ENCODE data around the gene WDR91. TPM values are rescaled to one million over a fixed set of nuclear protein-coding genes. Genes with fewer than 3 reads are reported as not detected.
A peak's percentile ranks its signal among the peaks of the same experiment; 100 is the strongest.

WDR91 gene
- total RNA-seq, 3 donors from 2014 or later, result 6.4 to 15.4 (median 10.1) TPM

DNA sequence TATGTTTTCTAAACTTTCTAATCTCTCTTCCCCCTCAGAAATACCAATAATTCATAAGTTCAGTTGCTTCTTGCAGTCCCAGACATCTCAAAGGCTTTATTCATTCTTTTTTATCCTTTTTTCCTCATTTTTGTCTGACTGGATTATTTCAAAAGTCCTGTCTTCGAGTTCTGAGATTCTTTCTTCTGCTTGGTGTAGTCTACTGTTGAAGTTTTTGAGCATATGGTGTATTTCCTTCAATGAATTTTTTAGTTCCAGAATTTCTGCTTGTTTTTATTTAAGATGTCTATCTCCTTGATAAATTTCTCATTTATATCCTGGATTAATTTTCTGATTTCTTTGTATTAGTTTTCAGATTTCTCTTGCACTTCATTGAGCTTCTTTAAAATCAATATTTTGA lies 55.0 kb downstream of the WDR91 start:
- H3K36me3 ChIP-seq (ENCODE audit: low read depth), result no peaks in the 10 kb centered on the region
- H3K9me3 ChIP-seq, result peaks cover 15% of the 10 kb centered on the region
- ATAC-seq (no peak), DNase-seq (no peak)
- no peak overlapping the region for H3K4me3 ChIP-seq
- intact Hi-C loops (cut with DNase I, micrococcal nuclease), result no loop called here
- TF ChIP-seq CTCF (IDR thresholded peaks at IDR 0.05), result no peak
- H3K4me1 ChIP-seq (ENCODE audit: low read depth), result no peaks in the 10 kb centered on the region

DNA sequence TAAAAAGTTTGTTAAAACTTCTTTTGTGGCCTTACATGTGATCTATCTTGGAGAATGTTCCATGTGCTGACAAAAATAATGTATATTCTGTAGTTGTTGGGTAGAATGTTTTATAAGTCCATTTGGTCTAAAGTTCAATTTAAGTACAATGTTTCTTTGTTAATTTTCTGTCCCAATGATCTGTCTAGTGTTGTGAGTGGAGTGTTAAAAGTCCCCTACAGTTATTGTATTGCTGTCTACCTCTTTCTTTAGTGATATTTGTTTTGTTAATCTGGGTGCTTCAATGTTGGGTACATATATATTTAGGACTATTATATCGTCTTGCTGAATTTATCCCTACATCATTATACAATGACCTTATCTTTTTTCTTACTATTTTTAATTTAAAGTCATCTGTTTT lies 56.6 kb downstream of the WDR91 start:
- H3K36me3 ChIP-seq (ENCODE audit: low read depth), result no peaks in the 10 kb centered on the region
- intact Hi-C loops (cut with DNase I, micrococcal nuclease), result no loop called here
- DNase-seq (no peak), ATAC-seq (no peak)
- peaks cover 15% of the 10 kb centered on the region for H3K9me3 ChIP-seq
- no peak overlapping the region for H3K4me3 ChIP-seq
- no peak for TF ChIP-seq CTCF (IDR thresholded peaks at IDR 0.05)
- H3K4me1 ChIP-seq (ENCODE audit: low read depth), result no peaks in the 10 kb centered on the region

DNA sequence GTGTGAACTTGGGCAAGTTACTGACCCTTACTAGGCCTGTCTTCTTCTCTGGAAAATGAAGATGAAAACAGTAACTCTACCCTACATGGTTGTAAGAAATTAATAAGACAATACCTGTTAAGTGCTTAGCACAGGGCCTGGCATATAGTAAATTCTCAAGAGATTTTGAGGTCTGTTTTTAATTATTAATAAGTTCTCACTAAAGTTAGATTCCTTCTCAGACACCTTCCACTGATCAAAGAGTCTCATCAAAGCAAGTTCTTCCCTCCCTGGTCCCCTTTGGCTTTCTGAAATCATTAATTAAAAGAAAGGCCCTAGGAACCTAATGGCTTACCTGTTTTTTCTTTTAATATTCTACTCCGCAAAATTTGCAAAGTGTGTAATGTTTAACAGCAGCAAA lies 58.9 kb downstream of the WDR91 start:
- Histone ChIP-seq H3K4me1 (ENCODE audit: low read depth) (no peaks in the 10 kb centered on the region), H3K9me3 (peaks cover 15% of the 10 kb centered on the region), H3K4me3 (no peak overlapping the region), H3K36me3 (ENCODE audit: low read depth) (no peaks in the 10 kb centered on the region)
- intact Hi-C loops (cut with DNase I, micrococcal nuclease), result no loop called here
- ATAC-seq (no peak), DNase-seq (no peak)
- TF ChIP-seq CTCF (IDR thresholded peaks at IDR 0.05), result no peak

GRCh38 chr7:135151533-135151932 lies 59.8 kb downstream of the WDR91 start:
- TF ChIP-seq CTCF (IDR thresholded peaks at IDR 0.05), result no peak
- no peaks in the 10 kb centered on the region for H3K36me3 ChIP-seq (ENCODE audit: low read depth)
- intact Hi-C loops (cut with DNase I, micrococcal nuclease), result no loop called here
- ATAC-seq (peak; percentile 5), DNase-seq (no peak)
- H3K4me3 ChIP-seq, result no peak overlapping the region
- H3K4me1 ChIP-seq (ENCODE audit: low read depth), result no peaks in the 10 kb centered on the region
- peaks cover 12% of the 10 kb centered on the region for H3K9me3 ChIP-seq

- DNase-seq, result no peak
- intact Hi-C loops (cut with DNase I, micrococcal nuclease), result no loop called here
- peaks cover 9% of the 10 kb centered on the region for H3K9me3 ChIP-seq
- no peak for TF ChIP-seq CTCF (IDR thresholded peaks at IDR 0.05)
- no peaks in the 10 kb centered on the region for H3K4me1 ChIP-seq (ENCODE audit: low read depth)
- ATAC-seq, result no peak
- H3K4me3 ChIP-seq, result no peak overlapping the region
- H3K36me3 ChIP-seq (ENCODE audit: low read depth), result no peaks in the 10 kb centered on the region
Measured at GRCh38 chr7:135151132-135151531, 60.2 kb downstream of the WDR91 start.

- no peak for ATAC-seq
- intact Hi-C loops (cut with DNase I, micrococcal nuclease), result no loop called here
- H3K4me1 ChIP-seq (ENCODE audit: low read depth), result no peaks in the 10 kb centered on the region
- H3K9me3 ChIP-seq, result peaks cover 3% of the 10 kb centered on the region
- H3K36me3 ChIP-seq (ENCODE audit: low read depth), result no peaks in the 10 kb centered on the region
- no peak overlapping the region for H3K4me3 ChIP-seq
- no peak for TF ChIP-seq CTCF (IDR thresholded peaks at IDR 0.05)
- DNase-seq, result no peak
Measured at GRCh38 chr7:135150072-135150782, 61.1 kb downstream of the WDR91 start.
